Measurements from ENCODE around the gene PRPH2.

Gene PRPH2

DNA sequence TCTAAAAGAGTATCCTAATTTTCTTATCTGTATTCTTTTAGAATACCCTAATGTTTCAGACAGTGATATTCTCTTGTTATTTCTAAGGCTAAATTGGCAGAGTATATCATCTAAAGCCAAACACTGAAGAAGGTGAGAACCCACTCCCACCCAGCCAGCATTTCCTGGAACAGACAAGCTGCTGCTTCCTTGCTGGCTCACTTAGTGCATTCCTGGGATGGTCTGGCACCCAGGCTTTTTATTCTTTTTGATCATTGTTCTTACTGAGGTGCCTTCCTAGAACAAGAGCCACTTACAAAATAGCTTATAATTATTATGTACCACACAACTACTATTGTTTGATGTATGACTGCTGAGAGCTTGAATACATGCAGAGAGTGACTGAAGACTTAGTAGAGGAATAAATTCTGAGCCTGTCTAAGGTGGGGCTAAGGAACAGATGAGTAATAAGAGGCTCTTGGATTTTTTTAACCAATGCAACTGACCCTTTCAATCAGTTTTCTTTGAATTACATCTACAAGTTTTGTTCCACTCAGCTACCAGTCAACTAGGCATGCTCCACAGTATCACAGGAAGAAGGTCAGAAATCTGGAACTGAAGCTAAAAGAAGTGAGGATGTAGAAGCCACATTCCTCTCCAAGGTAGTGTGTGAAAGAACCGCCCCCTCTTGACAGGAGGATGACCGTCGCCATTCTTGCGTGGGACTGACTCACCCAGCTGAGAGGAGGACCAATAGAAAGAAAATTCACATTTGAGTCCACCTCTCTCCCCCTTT, 30.1 kb downstream of the PRPH2 start:
- H3K4me3 Mint-ChIP-seq = no peak overlapping the region
- H3K27ac Mint-ChIP-seq = no peak overlapping the region
- H3K27me3 Mint-ChIP-seq (ENCODE audit: low read depth) = no peaks in the 10 kb centered on the region
- TF ChIP-seq, protein P1, sequence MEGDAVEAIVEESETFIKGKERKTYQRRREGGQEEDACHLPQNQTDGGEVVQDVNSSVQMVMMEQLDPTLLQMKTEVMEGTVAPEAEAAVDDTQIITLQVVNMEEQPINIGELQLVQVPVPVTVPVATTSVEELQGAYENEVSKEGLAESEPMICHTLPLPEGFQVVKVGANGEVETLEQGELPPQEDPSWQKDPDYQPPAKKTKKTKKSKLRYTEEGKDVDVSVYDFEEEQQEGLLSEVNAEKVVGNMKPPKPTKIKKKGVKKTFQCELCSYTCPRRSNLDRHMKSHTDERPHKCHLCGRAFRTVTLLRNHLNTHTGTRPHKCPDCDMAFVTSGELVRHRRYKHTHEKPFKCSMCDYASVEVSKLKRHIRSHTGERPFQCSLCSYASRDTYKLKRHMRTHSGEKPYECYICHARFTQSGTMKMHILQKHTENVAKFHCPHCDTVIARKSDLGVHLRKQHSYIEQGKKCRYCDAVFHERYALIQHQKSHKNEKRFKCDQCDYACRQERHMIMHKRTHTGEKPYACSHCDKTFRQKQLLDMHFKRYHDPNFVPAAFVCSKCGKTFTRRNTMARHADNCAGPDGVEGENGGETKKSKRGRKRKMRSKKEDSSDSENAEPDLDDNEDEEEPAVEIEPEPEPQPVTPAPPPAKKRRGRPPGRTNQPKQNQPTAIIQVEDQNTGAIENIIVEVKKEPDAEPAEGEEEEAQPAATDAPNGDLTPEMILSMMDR (IDR thresholded peaks at IDR 0.05; ENCODE audit: unreplicated experiment in 3 of 3) = no peak
- H3K36me3 Mint-ChIP-seq (ENCODE audit: low read depth) = peaks cover 69% of the 10 kb centered on the region
- H3K4me1 Mint-ChIP-seq = no peaks in the 10 kb centered on the region
- peaks cover 5% of the 10 kb centered on the region for H3K9me3 Mint-ChIP-seq

DNA sequence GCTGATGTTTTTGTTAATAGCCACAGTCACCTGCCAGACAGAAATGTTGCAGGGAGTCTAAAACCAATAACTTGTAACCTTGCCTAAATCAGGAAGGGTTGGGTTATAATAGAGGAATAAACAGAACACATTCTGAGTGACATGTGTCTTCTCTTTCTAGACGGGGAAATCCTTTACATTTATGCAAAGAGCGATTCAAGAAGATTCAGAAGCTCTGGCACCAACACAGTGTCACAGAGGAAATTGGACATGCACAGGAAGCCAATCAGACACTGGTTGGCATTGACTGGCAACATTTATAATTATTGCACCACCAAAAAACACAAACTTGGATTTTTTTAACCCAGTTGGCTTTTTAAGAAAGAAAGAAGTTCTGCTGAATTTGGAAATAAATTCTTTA, 31.5 kb downstream of the PRPH2 start:
- H3K36me3 Mint-ChIP-seq (ENCODE audit: low read depth) = peaks cover 78% of the 10 kb centered on the region
- no peaks in the 10 kb centered on the region for H3K27me3 Mint-ChIP-seq (ENCODE audit: low read depth)
- no peak overlapping the region for H3K27ac Mint-ChIP-seq
- H3K4me3 Mint-ChIP-seq = no peak overlapping the region
- peaks cover 5% of the 10 kb centered on the region for H3K9me3 Mint-ChIP-seq
- no peaks in the 10 kb centered on the region for H3K4me1 Mint-ChIP-seq
- TF ChIP-seq, protein P1 (IDR thresholded peaks at IDR 0.05; ENCODE audit: unreplicated experiment in 3 of 3) = no peak

GRCh38 chr6:42690151-42690702, 32.2 kb downstream of the PRPH2 start:
- Mint-ChIP-seq H3K4me1 (no peaks in the 10 kb centered on the region), H3K27ac (no peak overlapping the region), H3K4me3 (no peak overlapping the region), H3K36me3 (ENCODE audit: low read depth) (peaks cover 84% of the 10 kb centered on the region), H3K27me3 (ENCODE audit: low read depth) (no peaks in the 10 kb centered on the region), H3K9me3 (peaks cover 5% of the 10 kb centered on the region)
- TF ChIP-seq, protein P1 (IDR thresholded peaks at IDR 0.05; ENCODE audit: unreplicated experiment in 3 of 3) = no peak

- H3K4me1 Mint-ChIP-seq = no peaks in the 10 kb centered on the region
- H3K9me3 Mint-ChIP-seq = peaks cover 5% of the 10 kb centered on the region
Measured at GRCh38 chr6:42689371-42689770, 33.0 kb downstream of the PRPH2 start.

GRCh38 chr6:42688281-42688680, 34.1 kb downstream of the PRPH2 start:
- no peaks in the 10 kb centered on the region for H3K27me3 Mint-ChIP-seq (ENCODE audit: low read depth)
- TF ChIP-seq, protein P1 (IDR thresholded peaks at IDR 0.05; ENCODE audit: unreplicated experiment in 3 of 3) = no peak
- peaks cover 86% of the 10 kb centered on the region for H3K36me3 Mint-ChIP-seq (ENCODE audit: low read depth)
- H3K4me1 Mint-ChIP-seq = no peaks in the 10 kb centered on the region
- no peak overlapping the region for H3K4me3 Mint-ChIP-seq
- H3K27ac Mint-ChIP-seq = no peak overlapping the region
- H3K9me3 Mint-ChIP-seq = peaks cover 5% of the 10 kb centered on the region

More at GRCh38 chr6:42689371-42689770, 33.0 kb downstream of the PRPH2 start:
- no peaks in the 10 kb centered on the region for H3K27me3 Mint-ChIP-seq (ENCODE audit: low read depth)
- peaks cover 85% of the 10 kb centered on the region for H3K36me3 Mint-ChIP-seq (ENCODE audit: low read depth)
- H3K27ac Mint-ChIP-seq = peak overlapping the region in 1 of 3 experiments; percentile 62
- H3K4me3 Mint-ChIP-seq = no peak overlapping the region
- TF ChIP-seq, protein P1 (IDR thresholded peaks at IDR 0.05; ENCODE audit: unreplicated experiment in 3 of 3) = no peak

GRCh38 chr6:42679358-42679757, 43.0 kb downstream of the PRPH2 start:
- H3K9me3 Mint-ChIP-seq = no peaks in the 10 kb centered on the region
- H3K36me3 Mint-ChIP-seq (ENCODE audit: low read depth) = peaks cover 69% of the 10 kb centered on the region
- TF ChIP-seq, protein P1 (IDR thresholded peaks at IDR 0.05; ENCODE audit: unreplicated experiment in 3 of 3) = no peak
- H3K4me1 Mint-ChIP-seq = no peaks in the 10 kb centered on the region
- H3K4me3 Mint-ChIP-seq = no peak overlapping the region
- H3K27ac Mint-ChIP-seq = no peak overlapping the region
- no peaks in the 10 kb centered on the region for H3K27me3 Mint-ChIP-seq (ENCODE audit: low read depth)
